GM23338 (cell line): ENCODE measurements around the gene FLVCR1.

Experiments
- CTCF ChIP-seq, 2 experiments: fragments of 200-600 bp in 1 of 2; sonication (generic) in 1 of 2; conservative IDR thresholded peaks; 2 replicates each; pipeline versions ENCODE4 v1.5.1 to v1.6.1; 2016 to 2017; ENCODE audit warnings: antibody characterized with exemption in 2 of 2, low read depth in 2 of 2, mild to moderate bottlenecking in 2 of 2, moderate library complexity in 1 of 2
- EZH2 ChIP-seq: fragments of 200-600 bp; sonication (generic); IDR thresholded peaks from one replicate; pipeline ENCODE4 v1.8.0; 2017; ENCODE audit warnings: antibody characterized with exemption, mild to moderate bottlenecking, low read depth; ENCODE audit not compliant: unreplicated experiment
- POLR2AphosphoS5 ChIP-seq: IDR thresholded peaks from 2 replicates; pipeline ENCODE4 v1.6.1; 2016; ENCODE audit warnings: antibody characterized with exemption, low read depth
- REST ChIP-seq: IDR thresholded peaks from one replicate; pipeline ENCODE4 v1.6.1; 2018; ENCODE audit warnings: antibody characterized with exemption; ENCODE audit not compliant: unreplicated experiment

- TF ChIP-seq EZH2: no peak
- TF ChIP-seq REST: no peak
- no peak for TF ChIP-seq CTCF (conservative IDR thresholded peaks at IDR 0.05; ENCODE audit: low read depth in 2 of 2)
- TF ChIP-seq POLR2AphosphoS5: no peak
Observed at GRCh38 chr1:212873518-212873917, 15.4 kb downstream of the FLVCR1 start.
